HCT116 (cell line): ENCODE measurements around the gene PKMYT1.

Experiments used
- CTCF ChIP-seq, 3 experiments: fragments of 200-600 bp in 1 of 3; sonication (generic) in 1 of 3; IDR thresholded peaks in 2 of 3; conservative IDR thresholded peaks in 1 of 3; 2 replicates each; pipeline ENCODE4 v1.5.1; 2012 to 2017; ENCODE audit warnings: low read depth in 2 of 3, low read length in 2 of 3, antibody characterized with exemption in 1 of 3, borderline replicate concordance in 1 of 3, control low read depth in 1 of 3, mild to moderate bottlenecking in 1 of 3, mixed read lengths in 1 of 3, mixed run types in 1 of 3, moderate library complexity in 1 of 3; ENCODE audit not compliant: insufficient read depth in 1 of 3
- ELF1 ChIP-seq: IDR thresholded peaks from 2 replicates; pipeline ENCODE4 v1.6.1; 2012; ENCODE audit warnings: low read depth, borderline replicate concordance
- EZH2 ChIP-seq: fragments of 200-600 bp; sonication (generic); IDR thresholded peaks from 2 replicates; pipeline ENCODE4 v1.6.1; 2017; ENCODE audit warnings: antibody characterized with exemption, mixed run types
- EZH2phosphoT487 ChIP-seq: fragments of 200-600 bp; IDR thresholded peaks from 2 replicates; pipeline ENCODE4 v1.6.1; 2018; ENCODE audit warnings: antibody characterized with exemption, borderline replicate concordance
- JUND ChIP-seq: IDR thresholded peaks from 2 replicates; pipeline ENCODE4 v1.6.1; 2012
- POLR2A ChIP-seq: IDR thresholded peaks from 2 replicates; pipeline ENCODE4 v1.7.0; 2011; ENCODE audit warnings: borderline replicate concordance; ENCODE audit not compliant: insufficient read depth, insufficient read length; ENCODE audit errors: extremely low read depth
- POLR2AphosphoS5 ChIP-seq: IDR thresholded peaks from 2 replicates; pipeline ENCODE4 v1.6.1; 2011; ENCODE audit warnings: mild to moderate bottlenecking, low read depth, low read length, moderate library complexity
- RAD21 ChIP-seq: IDR thresholded peaks from 2 replicates; pipeline ENCODE4 v1.6.1; 2012; ENCODE audit warnings: low read depth, mild to moderate bottlenecking
- SP1 ChIP-seq: IDR thresholded peaks from 2 replicates; pipeline ENCODE4 v1.6.1; 2012; ENCODE audit warnings: low read depth
- TF ChIP-seq, protein P1 (sequence below): IDR thresholded peaks from 2 replicates; pipeline ENCODE4 v1.6.1; 2012
- TF ChIP-seq, protein P2 (sequence below): IDR thresholded peaks from 2 replicates; pipeline ENCODE4 v1.6.1; 2012; ENCODE audit warnings: low read depth

GRCh38 chr16:2937170-2937569 is 43.1 kb downstream of the PKMYT1 start:
- TF ChIP-seq SP1 (no peak), EZH2phosphoT487 (no peak), CTCF (IDR thresholded peaks at IDR 0.05 in 2 of 3, conservative IDR thresholded peaks at IDR 0.05 in 1 of 3; ENCODE audit: borderline replicate concordance in 1 of 3, insufficient read depth in 1 of 3, low read depth in 2 of 3, low read length in 2 of 3) (no peak), EZH2 (no peak), RAD21 (no peak), POLR2AphosphoS5 (no peak), ELF1 (no peak), JUND (no peak), POLR2A (no peak)
- TF ChIP-seq, protein P1, sequence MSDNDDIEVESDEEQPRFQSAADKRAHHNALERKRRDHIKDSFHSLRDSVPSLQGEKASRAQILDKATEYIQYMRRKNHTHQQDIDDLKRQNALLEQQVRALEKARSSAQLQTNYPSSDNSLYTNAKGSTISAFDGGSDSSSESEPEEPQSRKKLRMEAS: no peak
- TF ChIP-seq, protein P2, sequence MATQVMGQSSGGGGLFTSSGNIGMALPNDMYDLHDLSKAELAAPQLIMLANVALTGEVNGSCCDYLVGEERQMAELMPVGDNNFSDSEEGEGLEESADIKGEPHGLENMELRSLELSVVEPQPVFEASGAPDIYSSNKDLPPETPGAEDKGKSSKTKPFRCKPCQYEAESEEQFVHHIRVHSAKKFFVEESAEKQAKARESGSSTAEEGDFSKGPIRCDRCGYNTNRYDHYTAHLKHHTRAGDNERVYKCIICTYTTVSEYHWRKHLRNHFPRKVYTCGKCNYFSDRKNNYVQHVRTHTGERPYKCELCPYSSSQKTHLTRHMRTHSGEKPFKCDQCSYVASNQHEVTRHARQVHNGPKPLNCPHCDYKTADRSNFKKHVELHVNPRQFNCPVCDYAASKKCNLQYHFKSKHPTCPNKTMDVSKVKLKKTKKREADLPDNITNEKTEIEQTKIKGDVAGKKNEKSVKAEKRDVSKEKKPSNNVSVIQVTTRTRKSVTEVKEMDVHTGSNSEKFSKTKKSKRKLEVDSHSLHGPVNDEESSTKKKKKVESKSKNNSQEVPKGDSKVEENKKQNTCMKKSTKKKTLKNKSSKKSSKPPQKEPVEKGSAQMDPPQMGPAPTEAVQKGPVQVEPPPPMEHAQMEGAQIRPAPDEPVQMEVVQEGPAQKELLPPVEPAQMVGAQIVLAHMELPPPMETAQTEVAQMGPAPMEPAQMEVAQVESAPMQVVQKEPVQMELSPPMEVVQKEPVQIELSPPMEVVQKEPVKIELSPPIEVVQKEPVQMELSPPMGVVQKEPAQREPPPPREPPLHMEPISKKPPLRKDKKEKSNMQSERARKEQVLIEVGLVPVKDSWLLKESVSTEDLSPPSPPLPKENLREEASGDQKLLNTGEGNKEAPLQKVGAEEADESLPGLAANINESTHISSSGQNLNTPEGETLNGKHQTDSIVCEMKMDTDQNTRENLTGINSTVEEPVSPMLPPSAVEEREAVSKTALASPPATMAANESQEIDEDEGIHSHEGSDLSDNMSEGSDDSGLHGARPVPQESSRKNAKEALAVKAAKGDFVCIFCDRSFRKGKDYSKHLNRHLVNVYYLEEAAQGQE: no peak
